Esophagus muscularis mucosa (tissue), 4 donors: ENCODE measurements around the gene ZNF189.

Experiments
- CTCF ChIP-seq, 3 experiments: fragments of 200-600 bp in 2 of 3; fragments of 450-650 bp in 1 of 3; sonication (generic) in 2 of 3; IDR thresholded peaks; one replicate each; pipeline ENCODE4 v1.5.1; 2017 to 2019; ENCODE audit warnings: antibody characterized with exemption in 3 of 3, mild to moderate bottlenecking in 2 of 3, moderate library complexity in 1 of 3
- EP300 ChIP-seq: sonication (generic); formaldehyde crosslinking; IDR thresholded peaks from one replicate; pipeline ENCODE4 v1.6.1; 2017; ENCODE audit warnings: antibody characterized with exemption
- POLR2AphosphoS5 ChIP-seq, 2 donors: sonication (generic); formaldehyde crosslinking; IDR thresholded peaks; one replicate each; pipeline ENCODE4 v1.6.1; 2017; ENCODE audit warnings: antibody characterized with exemption in 2 of 2

GRCh38 chr9:101354765-101355708, 43.6 kb upstream of the ZNF189 start:
- no peak for TF ChIP-seq CTCF (IDR thresholded peaks at IDR 0.05)
- no peak for TF ChIP-seq EP300
- no peak for TF ChIP-seq POLR2AphosphoS5 (IDR thresholded peaks at IDR 0.05)
